ENCODE measurements around the gene ROR2. TPM values are rescaled to one million over a fixed set of nuclear protein-coding genes. Genes with fewer than 3 reads are reported as not detected.

Gene ROR2
- total RNA-seq, 1 donor from 2014 or later = 0.32 TPM

DNA sequence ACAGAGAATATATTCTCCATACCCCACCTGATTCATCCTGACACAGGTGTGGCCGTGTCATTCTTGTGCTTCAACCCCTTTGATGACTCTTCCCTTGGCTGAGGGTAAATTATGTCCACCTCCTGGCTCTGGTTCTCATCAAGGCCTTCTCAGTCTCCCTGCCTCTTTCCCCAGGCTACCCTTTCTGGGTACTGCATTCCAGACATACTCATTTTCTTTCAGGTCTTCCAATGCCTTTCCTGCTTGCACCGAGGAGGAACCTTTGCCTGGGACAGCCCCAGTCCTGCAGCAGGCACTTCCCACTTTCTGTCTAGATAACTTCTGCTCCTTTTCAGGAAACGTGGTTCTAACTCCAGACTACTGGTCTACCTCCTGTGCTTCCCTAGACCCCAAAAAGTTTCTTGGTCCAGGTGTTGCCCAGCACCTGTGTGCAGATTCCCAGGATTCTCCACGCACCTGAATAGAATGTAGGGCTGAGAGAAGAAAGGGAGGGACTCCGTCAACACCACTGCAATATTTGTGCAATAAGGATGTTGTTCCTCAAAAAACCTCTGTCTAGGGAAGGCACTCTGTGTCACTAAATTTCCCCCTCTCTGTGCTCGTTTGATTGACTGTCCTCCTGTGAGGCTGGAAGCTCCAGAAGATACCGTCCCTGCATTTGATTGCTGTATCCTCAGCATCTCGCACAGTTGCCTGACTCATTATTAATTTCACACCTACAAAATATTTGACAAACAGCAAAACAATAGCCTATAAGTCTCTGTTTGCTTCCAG lies 271.0 kb downstream of the ROR2 start:
- H3K36me3 ChIP-seq = no peaks in the 10 kb centered on the region
- no peaks in the 10 kb centered on the region for H3K27me3 ChIP-seq
- TF ChIP-seq, protein P1, sequence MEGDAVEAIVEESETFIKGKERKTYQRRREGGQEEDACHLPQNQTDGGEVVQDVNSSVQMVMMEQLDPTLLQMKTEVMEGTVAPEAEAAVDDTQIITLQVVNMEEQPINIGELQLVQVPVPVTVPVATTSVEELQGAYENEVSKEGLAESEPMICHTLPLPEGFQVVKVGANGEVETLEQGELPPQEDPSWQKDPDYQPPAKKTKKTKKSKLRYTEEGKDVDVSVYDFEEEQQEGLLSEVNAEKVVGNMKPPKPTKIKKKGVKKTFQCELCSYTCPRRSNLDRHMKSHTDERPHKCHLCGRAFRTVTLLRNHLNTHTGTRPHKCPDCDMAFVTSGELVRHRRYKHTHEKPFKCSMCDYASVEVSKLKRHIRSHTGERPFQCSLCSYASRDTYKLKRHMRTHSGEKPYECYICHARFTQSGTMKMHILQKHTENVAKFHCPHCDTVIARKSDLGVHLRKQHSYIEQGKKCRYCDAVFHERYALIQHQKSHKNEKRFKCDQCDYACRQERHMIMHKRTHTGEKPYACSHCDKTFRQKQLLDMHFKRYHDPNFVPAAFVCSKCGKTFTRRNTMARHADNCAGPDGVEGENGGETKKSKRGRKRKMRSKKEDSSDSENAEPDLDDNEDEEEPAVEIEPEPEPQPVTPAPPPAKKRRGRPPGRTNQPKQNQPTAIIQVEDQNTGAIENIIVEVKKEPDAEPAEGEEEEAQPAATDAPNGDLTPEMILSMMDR (IDR thresholded peaks at IDR 0.05) = no peak
- H3K27ac ChIP-seq = no peak overlapping the region
- peaks cover 0 to 3% of the 10 kb centered on the region in 2 donors for H3K4me1 ChIP-seq
- intact Hi-C loops (cut with DNase I) = no loop called here
- no peak for DNase-seq (ENCODE audit: low spot score in 2 of 2)
- no peaks in the 10 kb centered on the region for H3K9me3 ChIP-seq
- H3K4me3 ChIP-seq = no peak overlapping the region

DNA sequence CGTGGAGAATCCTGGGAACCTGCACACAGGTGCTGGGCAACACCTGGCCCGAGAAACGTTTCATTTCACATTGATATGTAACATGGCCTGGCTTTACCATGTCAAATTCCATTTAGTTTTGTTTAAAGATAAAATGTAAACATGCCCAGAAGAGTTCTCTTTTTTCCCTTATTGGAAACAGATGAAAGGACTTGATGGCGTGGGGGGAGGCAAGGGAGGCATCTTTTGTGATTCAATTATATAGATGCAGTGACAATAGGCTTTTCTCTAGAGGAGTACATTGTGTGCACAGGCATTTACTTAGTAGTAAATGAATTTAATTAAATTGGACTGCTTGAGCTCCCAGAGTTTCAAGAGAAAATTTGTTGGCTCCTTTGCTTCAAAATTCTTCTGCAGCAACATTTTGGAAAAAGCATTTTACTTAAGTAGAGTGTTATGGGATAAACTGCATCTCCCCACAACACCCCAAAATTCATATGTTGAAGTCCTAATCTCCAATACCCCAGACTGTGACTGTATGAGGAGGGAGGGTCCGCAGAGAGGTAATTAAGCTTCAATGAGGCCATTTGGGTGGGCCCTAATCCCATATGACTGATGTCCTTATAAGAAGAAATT lies 272.1 kb downstream of the ROR2 start:
- intact Hi-C loops (cut with DNase I) = no loop called here
- Histone ChIP-seq H3K9me3 (no peaks in the 10 kb centered on the region), H3K27ac (no peak overlapping the region), H3K4me1 (peaks cover 0 to 3% of the 10 kb centered on the region in 2 donors), H3K36me3 (no peaks in the 10 kb centered on the region), H3K4me3 (no peak overlapping the region), H3K27me3 (no peaks in the 10 kb centered on the region)
- DNase-seq (ENCODE audit: low spot score in 2 of 2) = no peak
- TF ChIP-seq, protein P1 (IDR thresholded peaks at IDR 0.05) = no peak

DNA sequence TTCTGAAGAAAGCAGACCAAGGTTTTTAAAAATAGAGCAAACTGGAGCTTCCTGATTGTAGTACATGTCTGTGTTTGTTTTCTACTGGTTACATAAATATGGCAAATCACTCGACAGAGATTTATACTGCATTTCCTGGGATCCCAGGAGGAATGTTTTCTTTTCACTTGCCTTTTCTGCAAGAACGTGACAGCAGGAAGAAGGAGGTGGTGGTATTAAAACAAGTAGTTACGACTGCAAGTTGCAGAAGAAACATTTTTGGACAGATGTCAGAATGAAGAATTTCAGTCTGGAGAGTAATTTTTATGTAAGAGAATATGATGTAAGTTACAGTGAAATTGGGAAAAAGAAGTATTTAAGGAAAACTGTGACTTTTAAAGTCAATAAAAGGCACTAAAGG lies 272.7 kb downstream of the ROR2 start:
- no peak for DNase-seq (ENCODE audit: low spot score in 2 of 2)
- H3K4me1 ChIP-seq = peaks cover 0 to 3% of the 10 kb centered on the region in 2 donors
- no peak overlapping the region for H3K27ac ChIP-seq
- H3K36me3 ChIP-seq = no peaks in the 10 kb centered on the region
- TF ChIP-seq, protein P1 (IDR thresholded peaks at IDR 0.05) = no peak
- no peaks in the 10 kb centered on the region for H3K9me3 ChIP-seq
- H3K27me3 ChIP-seq = no peaks in the 10 kb centered on the region
- no peak overlapping the region for H3K4me3 ChIP-seq
- intact Hi-C loops (cut with DNase I) = no loop called here

DNA sequence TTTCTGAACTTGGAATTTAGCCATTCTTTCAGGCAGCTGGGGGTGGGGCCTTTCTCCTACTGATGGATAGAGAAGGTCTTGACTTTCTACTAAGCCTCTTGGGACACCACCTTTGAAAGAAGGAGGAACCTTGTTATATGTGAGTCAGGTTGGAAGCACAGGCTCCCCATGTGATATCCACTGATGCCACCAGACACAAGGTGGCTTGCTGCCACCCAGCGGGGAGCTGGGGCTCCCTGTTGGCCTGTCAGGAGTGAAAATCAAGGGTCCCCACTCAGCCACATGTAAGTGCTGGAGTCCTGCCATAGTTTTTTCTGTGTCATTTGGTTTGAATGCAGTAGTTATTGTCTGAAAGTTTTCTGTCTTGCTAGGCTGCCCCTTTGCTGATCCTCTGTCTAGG lies 274.0 kb downstream of the ROR2 start:
- Histone ChIP-seq H3K9me3 (no peaks in the 10 kb centered on the region), H3K4me3 (no peak overlapping the region), H3K4me1 (no peaks in the 10 kb centered on the region), H3K27me3 (no peaks in the 10 kb centered on the region), H3K27ac (no peak overlapping the region), H3K36me3 (no peaks in the 10 kb centered on the region)
- TF ChIP-seq, protein P1 (IDR thresholded peaks at IDR 0.05) = no peak
- intact Hi-C loops (cut with DNase I) = no loop called here
- DNase-seq (ENCODE audit: low spot score in 2 of 2) = no peak

DNA sequence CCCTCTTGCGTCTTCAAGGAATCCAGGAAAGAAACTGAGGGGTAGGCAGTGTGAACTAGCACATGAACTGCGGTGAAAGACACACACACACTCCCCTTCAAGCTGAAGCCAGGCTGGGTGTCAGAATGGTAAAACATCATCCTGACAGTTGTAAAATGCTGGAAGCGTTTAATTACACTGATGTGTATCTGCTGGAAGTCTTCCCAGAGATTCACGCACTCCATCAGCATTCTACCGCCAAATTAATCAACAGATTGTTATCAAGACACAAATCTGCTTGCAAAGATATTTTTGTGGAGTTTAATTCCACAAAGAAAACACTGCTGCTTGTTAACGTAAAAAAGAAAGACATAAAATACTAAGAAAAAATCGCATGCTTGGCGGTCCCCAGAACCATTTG lies 285.4 kb downstream of the ROR2 start:
- intact Hi-C loops (cut with DNase I) = no loop called here
- Histone ChIP-seq H3K36me3 (no peaks in the 10 kb centered on the region), H3K27me3 (no peaks in the 10 kb centered on the region), H3K4me3 (no peak overlapping the region), H3K9me3 (no peaks in the 10 kb centered on the region), H3K4me1 (no peaks in the 10 kb centered on the region), H3K27ac (no peak overlapping the region)
- no peak for DNase-seq (ENCODE audit: low spot score in 2 of 2)
- TF ChIP-seq, protein P1 (IDR thresholded peaks at IDR 0.05) = no peak

Data from ascending aorta (tissue), 2 donors.